GM06990 (cell line): ENCODE measurements around the gene THSD4.
"Not testable (repeated sequence)": the region's sequence is repeated elsewhere in the genome, so short reads cannot be mapped to it uniquely, and the experiment has no call there.

Source experiments
- DNase-seq: peaks from one replicate; pipeline ENCODE4 v3.0.0-alpha.2; 2011; ENCODE audit not compliant: insufficient read length; ENCODE audit errors: extremely low read depth
- H3K27me3 ChIP-seq: replicated peaks from 2 replicates; pipeline ENCODE4 v1.6.0; 2011; ENCODE audit warnings: low read length; ENCODE audit not compliant: control insufficient read depth, insufficient read depth
- H3K36me3 ChIP-seq: 2 replicates; pipeline ENCODE4 v1.5.1; 2011; ENCODE audit warnings: low read length; ENCODE audit not compliant: control insufficient read depth, insufficient read depth
- H3K4me3 ChIP-seq: replicated peaks from 2 replicates; pipeline ENCODE4 v1.5.1; 2011; ENCODE audit warnings: low read depth, mild to moderate bottlenecking, control low read depth, low read length
- TF ChIP-seq, protein P1 (sequence below): IDR thresholded peaks from 2 replicates; pipeline ENCODE4 v1.5.1; 2011; ENCODE audit warnings: low read length, control low read depth, mild to moderate bottlenecking, inconsistent platforms; ENCODE audit not compliant: insufficient read depth, poor library complexity, severe bottlenecking

THSD4 gene

GRCh38 chr15:71715914-71716313 lies 600.6 kb downstream of the THSD4 start:
- no peaks in the 10 kb centered on the region for H3K36me3 ChIP-seq
- TF ChIP-seq, protein P1, sequence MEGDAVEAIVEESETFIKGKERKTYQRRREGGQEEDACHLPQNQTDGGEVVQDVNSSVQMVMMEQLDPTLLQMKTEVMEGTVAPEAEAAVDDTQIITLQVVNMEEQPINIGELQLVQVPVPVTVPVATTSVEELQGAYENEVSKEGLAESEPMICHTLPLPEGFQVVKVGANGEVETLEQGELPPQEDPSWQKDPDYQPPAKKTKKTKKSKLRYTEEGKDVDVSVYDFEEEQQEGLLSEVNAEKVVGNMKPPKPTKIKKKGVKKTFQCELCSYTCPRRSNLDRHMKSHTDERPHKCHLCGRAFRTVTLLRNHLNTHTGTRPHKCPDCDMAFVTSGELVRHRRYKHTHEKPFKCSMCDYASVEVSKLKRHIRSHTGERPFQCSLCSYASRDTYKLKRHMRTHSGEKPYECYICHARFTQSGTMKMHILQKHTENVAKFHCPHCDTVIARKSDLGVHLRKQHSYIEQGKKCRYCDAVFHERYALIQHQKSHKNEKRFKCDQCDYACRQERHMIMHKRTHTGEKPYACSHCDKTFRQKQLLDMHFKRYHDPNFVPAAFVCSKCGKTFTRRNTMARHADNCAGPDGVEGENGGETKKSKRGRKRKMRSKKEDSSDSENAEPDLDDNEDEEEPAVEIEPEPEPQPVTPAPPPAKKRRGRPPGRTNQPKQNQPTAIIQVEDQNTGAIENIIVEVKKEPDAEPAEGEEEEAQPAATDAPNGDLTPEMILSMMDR, result no peak
- no peak overlapping the region for H3K4me3 ChIP-seq
- DNase-seq, result no peak
- no peaks in the 10 kb centered on the region for H3K27me3 ChIP-seq

DNA sequence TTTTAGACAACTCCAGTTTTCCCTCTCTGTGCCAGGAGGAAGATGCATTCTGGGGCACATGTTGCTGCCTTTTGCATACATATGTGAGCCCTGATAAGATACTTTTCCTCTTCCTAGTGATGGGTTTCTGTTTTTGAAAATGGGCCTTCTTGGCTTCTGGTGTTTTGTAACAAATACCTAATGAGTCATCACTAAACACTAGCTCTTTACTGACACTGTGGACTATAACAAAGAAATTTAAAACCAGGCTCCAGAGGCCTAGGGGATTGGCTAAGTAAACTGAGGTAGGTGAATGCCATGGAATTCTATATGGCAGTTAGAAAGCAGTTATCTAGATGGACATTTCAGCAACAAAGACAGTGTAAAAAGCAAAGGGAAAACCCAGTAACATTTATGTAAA lies 601.7 kb downstream of the THSD4 start:
- Histone ChIP-seq H3K4me3 (no peak overlapping the region), H3K36me3 (no peaks in the 10 kb centered on the region), H3K27me3 (no peaks in the 10 kb centered on the region)
- TF ChIP-seq, protein P1, result no peak
- DNase-seq, result no peak

DNA sequence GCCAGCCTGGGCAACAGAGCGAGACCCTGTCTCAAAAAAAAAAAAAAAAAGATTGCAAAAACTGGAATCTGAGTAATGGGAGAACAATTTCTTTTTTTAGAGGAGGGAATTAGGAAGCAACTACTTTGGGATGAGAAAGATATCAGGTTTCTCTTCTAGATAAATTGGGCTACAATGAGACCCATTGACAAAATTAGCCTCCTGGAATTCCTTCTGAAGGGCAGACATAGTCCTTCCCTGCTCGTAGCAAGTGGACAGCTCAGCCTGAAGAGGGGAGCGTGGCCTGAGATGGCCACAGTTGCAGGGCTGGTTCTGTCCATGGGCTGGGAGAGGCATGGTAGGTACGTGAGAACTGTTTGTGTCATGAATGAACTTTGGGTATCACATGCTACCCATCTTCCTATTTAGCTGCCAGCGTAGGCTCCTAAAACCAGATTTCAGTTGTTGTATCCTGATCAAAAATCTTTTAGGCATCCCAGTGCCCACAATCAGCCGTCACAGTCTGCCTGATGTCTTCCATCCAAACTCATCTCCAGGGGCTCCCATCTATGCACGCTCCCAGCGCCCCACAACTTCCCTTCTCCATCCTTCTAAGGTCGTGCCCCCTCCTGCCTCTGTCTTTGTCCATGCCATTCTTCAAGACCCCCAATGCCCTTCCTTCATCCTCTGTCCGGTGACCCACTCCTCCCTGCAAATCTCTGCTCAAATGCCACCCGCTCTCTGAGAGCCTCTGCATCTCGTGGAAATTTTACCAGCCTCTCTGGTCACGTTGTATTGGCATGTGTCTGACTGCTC lies 603.0 kb downstream of the THSD4 start:
- H3K27me3 ChIP-seq, result no peaks in the 10 kb centered on the region
- no peak overlapping the region for H3K4me3 ChIP-seq
- DNase-seq, result no peak
- TF ChIP-seq, protein P1, result no peak
- H3K36me3 ChIP-seq, result no peaks in the 10 kb centered on the region

DNA sequence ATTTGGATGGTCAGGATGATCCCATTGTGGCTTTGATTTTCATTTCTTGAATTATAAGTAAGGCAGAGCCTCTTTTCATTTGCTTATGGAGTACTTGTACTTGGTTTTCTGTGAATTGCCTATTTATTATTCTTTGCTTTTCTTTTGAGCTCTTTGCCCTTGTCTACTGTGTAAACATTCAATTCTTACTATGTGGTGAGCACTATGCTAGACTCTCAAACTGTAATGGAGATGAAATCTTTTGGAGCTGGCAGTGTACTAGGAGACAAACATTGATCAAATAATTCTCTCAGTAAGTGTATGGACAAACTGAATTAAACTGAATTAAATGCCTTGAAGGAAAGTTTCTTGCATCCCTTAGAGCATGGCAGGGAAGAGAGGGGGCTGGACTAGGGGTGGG lies 608.1 kb downstream of the THSD4 start:
- Histone ChIP-seq H3K36me3 (no peaks in the 10 kb centered on the region), H3K4me3 (no peak overlapping the region), H3K27me3 (no peaks in the 10 kb centered on the region)
- TF ChIP-seq, protein P1, result no peak
- DNase-seq, result no peak

DNA sequence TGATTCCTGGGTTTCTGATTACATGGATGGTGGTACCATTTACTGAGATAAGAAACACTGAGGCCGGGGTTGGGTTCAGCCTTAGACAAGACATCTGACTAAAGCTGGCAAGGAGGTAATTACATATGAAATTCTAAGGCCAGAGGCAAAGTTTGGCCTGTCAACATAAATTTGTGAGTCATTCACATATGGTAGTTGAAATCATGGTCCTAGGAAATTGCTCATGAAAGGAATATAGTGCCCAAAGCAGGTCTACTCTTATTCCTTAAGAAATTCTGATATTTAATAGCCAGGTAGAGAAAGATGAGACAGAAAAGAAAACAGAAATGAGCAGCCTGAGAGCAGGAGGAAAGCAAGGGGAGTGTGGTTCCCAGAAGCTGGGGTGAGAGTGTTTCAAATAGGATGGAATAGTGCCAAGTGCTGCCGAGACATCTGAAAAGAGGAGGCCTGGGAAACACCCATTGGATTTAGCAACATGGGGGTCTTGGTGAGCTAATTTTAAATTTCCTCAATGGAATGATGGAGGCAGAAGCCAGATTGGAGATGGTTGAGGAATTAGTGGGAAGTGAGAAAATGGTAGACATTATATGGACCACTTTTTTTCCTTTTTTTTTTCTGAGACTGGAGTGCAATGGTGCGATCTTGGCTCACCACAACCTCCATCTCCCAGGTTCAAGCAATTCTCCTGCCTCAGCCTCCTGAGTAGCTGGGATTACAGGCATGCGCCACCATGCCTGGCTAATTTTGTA lies 610.1 kb downstream of the THSD4 start:
- not testable (repeated sequence) for H3K4me3 ChIP-seq, H3K36me3 ChIP-seq, H3K27me3 ChIP-seq, DNase-seq

GRCh38 chr15:71728881-71729280 lies 613.6 kb downstream of the THSD4 start:
- no peak for DNase-seq
- H3K36me3 ChIP-seq, result no peaks in the 10 kb centered on the region
- no peak overlapping the region for H3K4me3 ChIP-seq
- no peaks in the 10 kb centered on the region for H3K27me3 ChIP-seq
- TF ChIP-seq, protein P1, result no peak
